Parathyroid adenoma (tissue), 2 donors: Measurements from ENCODE around the gene TBCE.

ENCODE experiments used
- H2AFZ ChIP-seq: fragments of 300-600 bp; sonication (generic); one replicate; pipeline ENCODE4 v1.7.0; 2017; ENCODE audit warnings: antibody characterized with exemption, mild to moderate bottlenecking
- H3K27ac ChIP-seq: fragments of 300-600 bp; sonication (generic); one replicate; pipeline ENCODE4 v1.7.0; 2017
- H3K27me3 ChIP-seq: fragments of 300-600 bp; sonication (generic); one replicate; pipeline ENCODE4 v1.7.0; 2017; ENCODE audit warnings: low read length; ENCODE audit not compliant: control insufficient read depth, insufficient read depth
- H3K36me3 ChIP-seq: fragments of 300-600 bp; sonication (generic); one replicate; pipeline ENCODE4 v1.7.0; 2017; ENCODE audit warnings: low read length; ENCODE audit not compliant: control insufficient read depth, insufficient read depth
- H3K4me1 ChIP-seq: fragments of 300-600 bp; sonication (generic); one replicate; pipeline ENCODE4 v1.7.0; 2017; ENCODE audit warnings: control low read depth
- H3K4me2 ChIP-seq: fragments of 300-600 bp; sonication (generic); one replicate; pipeline ENCODE4 v1.7.0; 2017; ENCODE audit warnings: low read length
- H3K4me3 ChIP-seq: fragments of 300-600 bp; sonication (generic); one replicate; pipeline ENCODE4 v1.7.0; 2017; ENCODE audit warnings: low read depth, low read length
- H3K79me2 ChIP-seq: fragments of 300-600 bp; sonication (generic); one replicate; pipeline ENCODE4 v1.7.0; 2017; ENCODE audit warnings: control low read depth
- H3K9ac ChIP-seq: fragments of 300-600 bp; sonication (generic); one replicate; pipeline ENCODE4 v1.7.0; 2017; ENCODE audit warnings: mild to moderate bottlenecking
- H3K9me3 ChIP-seq: fragments of 300-600 bp; sonication (generic); one replicate; pipeline ENCODE4 v1.7.0; 2017; ENCODE audit warnings: low read length; ENCODE audit not compliant: control insufficient read depth
- CTCF ChIP-seq: fragments of 300-600 bp; sonication (generic); IDR thresholded peaks from one replicate; pipeline ENCODE4 v1.7.0; 2017; ENCODE audit warnings: antibody characterized with exemption, mild to moderate bottlenecking
- donor health status: primary hyperparathyroidism.

TBCE gene

GRCh38 chr1:235403593-235403992, 36.4 kb downstream of the TBCE start:
- H3K4me2 ChIP-seq: no peak overlapping the region
- H3K27ac ChIP-seq: no peak overlapping the region
- no peaks in the 10 kb centered on the region for H3K9me3 ChIP-seq
- peaks cover 6% of the 10 kb centered on the region for H3K79me2 ChIP-seq
- no peak overlapping the region for H3K9ac ChIP-seq
- peaks cover under 1% of the 10 kb centered on the region for H3K4me1 ChIP-seq
- no peaks in the 10 kb centered on the region for H3K36me3 ChIP-seq
- H3K27me3 ChIP-seq: no peaks in the 10 kb centered on the region
- H2AFZ ChIP-seq: no peak overlapping the region
- no peak for TF ChIP-seq CTCF
- H3K4me3 ChIP-seq: no peak overlapping the region

- TF ChIP-seq CTCF: no peak
Measured at GRCh38 chr1:235404190-235404589, 37.0 kb downstream of the TBCE start.

GRCh38 chr1:235407419-235407818, 40.2 kb downstream of the TBCE start:
- Histone ChIP-seq H3K27me3 (no peaks in the 10 kb centered on the region), H3K4me2 (no peak overlapping the region), H3K9me3 (no peaks in the 10 kb centered on the region), H3K4me3 (no peak overlapping the region), H3K9ac (no peak overlapping the region), H3K4me1 (peaks cover 2% of the 10 kb centered on the region), H3K79me2 (no peaks in the 10 kb centered on the region), H2AFZ (no peak overlapping the region), H3K27ac (no peak overlapping the region), H3K36me3 (no peaks in the 10 kb centered on the region)
- no peak for TF ChIP-seq CTCF

More at GRCh38 chr1:235404190-235404589, 37.0 kb downstream of the TBCE start:
- peaks cover 3% of the 10 kb centered on the region for H3K79me2 ChIP-seq
- no peaks in the 10 kb centered on the region for H3K36me3 ChIP-seq
- H3K9me3 ChIP-seq: no peaks in the 10 kb centered on the region
- H3K27me3 ChIP-seq: no peaks in the 10 kb centered on the region
- no peak overlapping the region for H3K4me3 ChIP-seq
- no peak overlapping the region for H3K4me2 ChIP-seq
- no peak overlapping the region for H3K9ac ChIP-seq
- H2AFZ ChIP-seq: no peak overlapping the region
- H3K27ac ChIP-seq: no peak overlapping the region
- peaks cover 2% of the 10 kb centered on the region for H3K4me1 ChIP-seq

- H2AFZ ChIP-seq: no peak overlapping the region
- H3K4me1 ChIP-seq: peaks cover 2% of the 10 kb centered on the region
- H3K4me3 ChIP-seq: no peak overlapping the region
- H3K79me2 ChIP-seq: no peaks in the 10 kb centered on the region
- no peak overlapping the region for H3K9ac ChIP-seq
- H3K9me3 ChIP-seq: no peaks in the 10 kb centered on the region
- H3K4me2 ChIP-seq: no peak overlapping the region
- TF ChIP-seq CTCF: no peak
- no peaks in the 10 kb centered on the region for H3K36me3 ChIP-seq
- no peaks in the 10 kb centered on the region for H3K27me3 ChIP-seq
- H3K27ac ChIP-seq: no peak overlapping the region
Measured at GRCh38 chr1:235408503-235408960, 41.3 kb downstream of the TBCE start.

- Histone ChIP-seq H3K9ac (no peak overlapping the region), H3K4me1 (peaks cover 2% of the 10 kb centered on the region), H2AFZ (no peak overlapping the region), H3K27me3 (no peaks in the 10 kb centered on the region), H3K4me3 (no peak overlapping the region), H3K4me2 (no peak overlapping the region), H3K9me3 (no peaks in the 10 kb centered on the region), H3K27ac (no peak overlapping the region), H3K79me2 (no peaks in the 10 kb centered on the region), H3K36me3 (no peaks in the 10 kb centered on the region)
- TF ChIP-seq CTCF: no peak
Measured at GRCh38 chr1:235409042-235409820, 42.0 kb downstream of the TBCE start.
